Measurements from ENCODE around the gene SHE. TPM values are rescaled to one million over a fixed set of nuclear protein-coding genes. Genes with fewer than 3 reads are reported as not detected.
A peak's percentile ranks its signal among the peaks of the same experiment; 100 is the strongest.

Gene SHE
- total and polyA plus RNA-seq, 2 donors (not counting 3 experiments of a cell fraction or from before 2014, with no cell fraction given): 30.1 to 52.7 TPM

DNA sequence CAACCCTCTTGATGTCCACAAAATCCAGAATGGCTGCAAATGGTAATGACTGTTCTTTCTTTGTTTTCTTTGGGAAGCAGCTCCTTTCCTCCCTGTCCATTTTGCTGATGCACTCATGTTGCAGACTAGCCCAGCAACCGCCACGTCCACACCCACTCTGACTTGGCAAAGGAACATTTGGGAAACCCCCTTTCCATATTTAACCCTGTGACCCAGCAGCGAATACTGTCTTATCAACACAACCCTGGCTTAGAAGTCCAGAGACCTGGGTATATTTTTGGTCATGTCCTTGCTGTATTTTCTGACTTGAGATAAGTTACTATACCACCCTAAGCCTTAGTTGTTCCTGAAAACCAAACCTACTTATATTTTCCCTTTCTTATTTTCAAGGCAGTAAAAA is 18.1 kb upstream of the SHE start:
- intact Hi-C loops (cut with micrococcal nuclease): no loop called here
- ChIA-PET CTCF (interaction anchor here (1.0 to 2.5 kb wide), 4 partner anchors 16 to 41 kb away, joined by 3 to 18 read pairs (median 6); no protein-coding TSS in a partner anchor), POLR2A (no interaction called here)
- Histone ChIP-seq H3K9me3 (replicated peaks; ENCODE audit: control insufficient read depth, insufficient read depth, low read length) (no peaks in the 10 kb centered on the region), H3K27ac (ENCODE audit: insufficient read depth, low read depth, low read length) (no peak overlapping the region), H3K79me2 (ENCODE audit: control insufficient read depth, insufficient read depth, low read length) (no peaks in the 10 kb centered on the region), H3K4me3 (replicated peaks in 1 of 3; ENCODE audit: insufficient read depth in 1 of 3, low read depth in 1 of 3, low read length in 3 of 3) (no peak overlapping the region), H3K9me1 (replicated peaks; ENCODE audit: control insufficient read depth, extremely low read depth, insufficient read depth, low read length) (no peaks in the 10 kb centered on the region), H4K20me1 (replicated peaks; ENCODE audit: control insufficient read depth, extremely low read depth, insufficient read depth, low read length) (no peaks in the 10 kb centered on the region), H3K27me3 (ENCODE audit: control insufficient read depth in 2 of 2, insufficient read depth in 2 of 2, low read length in 2 of 2) (no peaks in the 10 kb centered on the region), H3K9ac (replicated peaks; ENCODE audit: extremely low read depth, insufficient read depth, low read length) (no peak overlapping the region), H3K4me2 (ENCODE audit: insufficient read depth, low read length) (no peak overlapping the region), H2AFZ (ENCODE audit: low read depth, low read length) (peak overlapping the region; percentile 5), H3K4me1 (ENCODE audit: control insufficient read depth, extremely low read depth, insufficient read depth, low read length) (peaks cover 18% of the 10 kb centered on the region), H3K36me3 (ENCODE audit: control insufficient read depth in 2 of 2, extremely low read depth in 1 of 2, insufficient read depth in 2 of 2, low read length in 2 of 2) (no peaks in the 10 kb centered on the region)
- FAIRE-seq (no peak), DNase-seq (ENCODE audit: low read depth, low spot score) (peak; percentile 66)
- TF ChIP-seq EZH2 (IDR thresholded peaks at IDR 0.05; ENCODE audit: borderline replicate concordance, low read depth, low read length, severe bottlenecking) (no peak), FOS (IDR thresholded peaks at IDR 0.05; ENCODE audit: borderline replicate concordance, insufficient read depth, low read length) (no peak), JUN (IDR thresholded peaks at IDR 0.05; ENCODE audit: borderline replicate concordance, insufficient read depth, insufficient read length, low read depth) (no peak), POLR2AphosphoS5 (IDR thresholded peaks at IDR 0.05; ENCODE audit: insufficient read depth, low read depth, low read length) (no peak), GATA2 (IDR thresholded peaks at IDR 0.05; ENCODE audit: insufficient read depth, insufficient read length, low read depth, low read length) (no peak), CTCF (IDR thresholded peaks at IDR 0.05; ENCODE audit: extremely low read depth in 1 of 2, insufficient read depth in 1 of 2, low read depth in 1 of 2, low read length in 2 of 2) (no peak), POLR2A (IDR thresholded peaks at IDR 0.05; ENCODE audit: low read depth, low read length) (no peak), MYC (IDR thresholded peaks at IDR 0.05; ENCODE audit: low read depth, low read length) (no peak)
- TF ChIP-seq, protein P1, sequence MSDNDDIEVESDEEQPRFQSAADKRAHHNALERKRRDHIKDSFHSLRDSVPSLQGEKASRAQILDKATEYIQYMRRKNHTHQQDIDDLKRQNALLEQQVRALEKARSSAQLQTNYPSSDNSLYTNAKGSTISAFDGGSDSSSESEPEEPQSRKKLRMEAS (IDR thresholded peaks at IDR 0.05; ENCODE audit: insufficient read depth, insufficient read length): no peak
- BruUV-seq (replicated peaks): no TSS peak
- dilution Hi-C loops (cut with MboI; ENCODE audit: extremely low pct_ligation_motif_present, low sequenced_read_pairs): no loop called here
